Mononuclear cell (primary cell): ENCODE data around the gene MYL6. TPM values are rescaled to one million over a fixed set of nuclear protein-coding genes. Genes with fewer than 3 reads are reported as not detected.
A peak's percentile ranks its signal among the peaks of the same experiment; 100 is the strongest.
"Not testable (repeated sequence)": the region's sequence is repeated elsewhere in the genome, so short reads cannot be mapped to it uniquely, and the experiment has no call there.

Experiments used
- H3K27me3 ChIP-seq: 2 replicates; pipeline ENCODE4 v1.6.0; 2011; ENCODE audit warnings: low read length, control low read depth; ENCODE audit not compliant: insufficient read depth
- H3K4me1 ChIP-seq: 2 replicates; pipeline ENCODE4 v1.5.1; 2011; ENCODE audit warnings: mild to moderate bottlenecking, low read length, control low read depth; ENCODE audit not compliant: insufficient read depth
- H3K4me3 ChIP-seq: 2 replicates; pipeline ENCODE4 v1.5.1; 2011; ENCODE audit warnings: mild to moderate bottlenecking, low read length, moderate library complexity
- H3K9me3 ChIP-seq: 2 replicates; pipeline ENCODE4 v1.5.1; 2011; ENCODE audit warnings: low read depth, mild to moderate bottlenecking, control low read depth, low read length
- total RNA-seq: library from RNA; depleted of rRNA; stranded (reverse); fragments of >200 nt; gene quantifications from one replicate; pipeline ENCODE4 v1.2.3, GENCODE V29; 2012

Gene MYL6
- 729 TPM for total RNA-seq

GRCh38 chr12:56158029-56158925, at the start of gene MYL6:
Gene MYL6, plus strand, starts transcription at chr12:56158359. Its CDS starts 43 bp downstream, at chr12:56158402.
- Histone ChIP-seq H3K4me3 (peak within 1 kb of the TSS; percentile 99), H3K27me3 (no peaks in the 10 kb centered on the region), H3K9me3 (no peaks in the 10 kb centered on the region), H3K4me1 (peaks cover 40% of the 10 kb centered on the region)

- peaks cover 14% of the 10 kb centered on the region for H3K4me1 ChIP-seq
- no peaks in the 10 kb centered on the region for H3K9me3 ChIP-seq
- no peaks in the 10 kb centered on the region for H3K27me3 ChIP-seq
- no peak overlapping the region for H3K4me3 ChIP-seq
Measured at GRCh38 chr12:56110571-56110970, 47.6 kb upstream of the MYL6 start.

- no peak overlapping the region for H3K4me3 ChIP-seq
- no peaks in the 10 kb centered on the region for H3K27me3 ChIP-seq
- peaks cover 26% of the 10 kb centered on the region for H3K4me1 ChIP-seq
- no peaks in the 10 kb centered on the region for H3K9me3 ChIP-seq
Measured at GRCh38 chr12:56114084-56114483, 44.1 kb upstream of the MYL6 start.

GRCh38 chr12:56115329-56115728, 42.8 kb upstream of the MYL6 start:
- H3K4me3 ChIP-seq, result peak overlapping the region; percentile 91
- H3K27me3 ChIP-seq, result no peaks in the 10 kb centered on the region
- peaks cover 35% of the 10 kb centered on the region for H3K4me1 ChIP-seq
- no peaks in the 10 kb centered on the region for H3K9me3 ChIP-seq

GRCh38 chr12:56116267-56117081, 41.7 kb upstream of the MYL6 start, which contains the start of gene RPL41:
Gene RPL41, plus strand, starts transcription at chr12:56116633.
- Histone ChIP-seq H3K4me3 (peak within 1 kb of the TSS; percentile 91), H3K27me3 (no peaks in the 10 kb centered on the region), H3K9me3 (no peaks in the 10 kb centered on the region), H3K4me1 (peaks cover 35% of the 10 kb centered on the region)

GRCh38 chr12:56117082-56117706, 41.0 kb upstream of the MYL6 start:
- H3K9me3 ChIP-seq, H3K27me3 ChIP-seq: not testable (repeated sequence)
- Histone ChIP-seq H3K4me1 (peaks cover 35% of the 10 kb centered on the region), H3K4me3 (peak overlapping the region; percentile 91)

GRCh38 chr12:56117778-56118687, 40.1 kb upstream of the MYL6 start, which contains the start of gene ZC3H10:
Gene ZC3H10, plus strand, starts transcription at chr12:56118266. Its CDS starts 2,297 bp downstream, at chr12:56120563.
- Histone ChIP-seq H3K4me3 (peak within 1 kb of the TSS; percentile 91), H3K27me3 (no peaks in the 10 kb centered on the region), H3K4me1 (peaks cover 35% of the 10 kb centered on the region), H3K9me3 (no peaks in the 10 kb centered on the region)

- H3K27me3 ChIP-seq, result no peaks in the 10 kb centered on the region
- peak overlapping the region; percentile 91 for H3K4me3 ChIP-seq
- H3K9me3 ChIP-seq, result no peaks in the 10 kb centered on the region
- H3K4me1 ChIP-seq, result peaks cover 37% of the 10 kb centered on the region
Measured at GRCh38 chr12:56118688-56119357, 39.3 kb upstream of the MYL6 start.

- Histone ChIP-seq H3K4me1 (peaks cover 42% of the 10 kb centered on the region), H3K4me3 (no peak overlapping the region)
Measured at GRCh38 chr12:56119361-56119796, 38.8 kb upstream of the MYL6 start.

GRCh38 chr12:56120158-56120846, 37.9 kb upstream of the MYL6 start:
- Histone ChIP-seq H3K9me3 (no peaks in the 10 kb centered on the region), H3K4me3 (no peak overlapping the region), H3K4me1 (peaks cover 48% of the 10 kb centered on the region)

More at GRCh38 chr12:56119361-56119796, 38.8 kb upstream of the MYL6 start:
- H3K27me3 ChIP-seq, result no peaks in the 10 kb centered on the region
- H3K9me3 ChIP-seq, result no peaks in the 10 kb centered on the region

GRCh38 chr12:56121204-56121870, 36.8 kb upstream of the MYL6 start:
- Histone ChIP-seq H3K4me3 (no peak overlapping the region), H3K4me1 (peaks cover 52% of the 10 kb centered on the region), H3K27me3 (no peaks in the 10 kb centered on the region), H3K9me3 (no peaks in the 10 kb centered on the region)

More at GRCh38 chr12:56120158-56120846, 37.9 kb upstream of the MYL6 start:
- no peaks in the 10 kb centered on the region for H3K27me3 ChIP-seq

- Histone ChIP-seq H3K27me3 (no peaks in the 10 kb centered on the region), H3K9me3 (no peaks in the 10 kb centered on the region), H3K4me1 (peaks cover 58% of the 10 kb centered on the region), H3K4me3 (no peak overlapping the region)
Measured at GRCh38 chr12:56122637-56123036, 35.5 kb upstream of the MYL6 start.

GRCh38 chr12:56124133-56124532, 34.0 kb upstream of the MYL6 start:
- Histone ChIP-seq H3K9me3 (no peaks in the 10 kb centered on the region), H3K4me3 (no peak overlapping the region), H3K4me1 (peaks cover 47% of the 10 kb centered on the region), H3K27me3 (no peaks in the 10 kb centered on the region)
